ENCODE data around the gene CMC2.

The CMC2 gene

DNA sequence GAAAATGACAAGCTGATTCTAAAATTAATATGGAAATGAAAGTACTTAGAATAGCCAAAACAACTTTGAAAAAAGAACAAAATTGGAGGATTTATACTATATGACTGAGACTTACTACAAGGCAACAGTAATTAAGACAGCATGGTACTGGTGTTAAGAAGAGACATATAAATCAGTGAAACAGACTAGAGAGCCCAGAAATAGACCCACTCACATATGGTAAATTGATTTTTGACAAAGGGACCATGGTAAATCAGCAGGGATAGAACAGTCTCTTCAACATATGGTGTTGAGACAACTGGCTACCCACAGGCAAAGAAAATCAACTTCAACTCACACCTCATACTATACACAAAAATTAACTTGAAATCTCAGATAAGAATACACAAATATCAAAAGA, 12.9 kb downstream of the CMC2 start:
- no peak for ATAC-seq (ENCODE audit: low read depth)
- Mint-ChIP-seq H3K4me3 (no peak overlapping the region), H3K9me3 (no peaks in the 10 kb centered on the region), H3K36me3 (peaks cover 13% of the 10 kb centered on the region), H3K4me1 (peaks cover 11% of the 10 kb centered on the region), H3K27me3 (no peaks in the 10 kb centered on the region), H3K27ac (no peak overlapping the region)
- no peak for DNase-seq (ENCODE audit: low spot score in 2 of 2)

DNA sequence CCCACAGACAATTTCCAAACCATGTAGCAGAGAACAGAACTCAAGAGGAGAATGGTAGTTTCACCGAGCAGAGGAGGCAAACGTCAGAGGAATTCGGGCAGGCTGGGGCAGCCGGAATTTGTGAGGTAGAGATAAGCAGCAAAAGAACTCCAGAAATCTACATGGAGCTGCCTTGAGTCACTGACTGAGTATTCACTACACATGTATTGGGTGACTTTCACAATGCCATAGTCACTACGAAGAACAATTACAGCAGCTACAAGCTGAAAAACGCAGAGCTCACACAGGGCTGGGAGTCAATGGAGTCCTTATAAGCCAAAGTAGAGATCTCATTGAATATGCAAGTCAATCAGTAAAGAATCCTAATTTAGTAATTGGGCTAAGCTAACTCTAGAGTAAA, 13.4 kb downstream of the CMC2 start:
- H3K4me3 Mint-ChIP-seq: no peak overlapping the region
- no peak for ATAC-seq (ENCODE audit: low read depth)
- no peak for DNase-seq (ENCODE audit: low spot score in 2 of 2)
- no peaks in the 10 kb centered on the region for H3K9me3 Mint-ChIP-seq
- H3K27ac Mint-ChIP-seq: no peak overlapping the region
- peaks cover 13% of the 10 kb centered on the region for H3K36me3 Mint-ChIP-seq
- H3K4me1 Mint-ChIP-seq: peaks cover 9% of the 10 kb centered on the region
- no peaks in the 10 kb centered on the region for H3K27me3 Mint-ChIP-seq

DNA sequence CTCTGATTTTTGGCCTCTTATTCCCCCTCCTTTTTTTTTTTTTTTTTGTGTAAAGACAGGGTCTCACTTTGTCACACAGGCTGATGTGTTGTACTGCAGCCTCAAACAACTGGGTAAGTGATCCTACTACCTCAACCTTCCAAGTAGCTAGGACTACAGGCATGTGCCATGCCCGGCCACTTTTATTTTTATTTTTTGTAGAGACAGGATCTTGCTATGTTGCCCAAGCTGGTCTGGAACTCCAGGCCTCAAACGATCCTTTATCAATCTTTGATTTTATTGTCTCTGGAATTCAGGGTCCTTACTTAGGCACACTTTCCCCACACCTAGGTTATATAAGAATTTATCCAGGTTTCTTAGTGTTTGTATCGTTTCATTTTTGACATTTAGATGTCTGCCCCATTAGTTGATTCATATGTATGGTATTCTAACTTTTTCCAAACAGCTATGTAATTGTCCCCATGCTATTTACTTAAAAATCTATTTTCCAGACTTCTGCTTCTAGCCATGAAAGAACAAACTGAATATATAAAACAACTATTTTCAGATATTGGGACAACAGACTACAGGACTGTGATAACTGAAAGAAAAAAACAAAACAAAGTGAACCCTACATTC, 13.9 kb downstream of the CMC2 start:
- no peaks in the 10 kb centered on the region for H3K27me3 Mint-ChIP-seq
- H3K27ac Mint-ChIP-seq: no peak overlapping the region
- peaks cover 9% of the 10 kb centered on the region for H3K4me1 Mint-ChIP-seq
- no peaks in the 10 kb centered on the region for H3K9me3 Mint-ChIP-seq
- DNase-seq (ENCODE audit: low spot score in 2 of 2): no peak
- peaks cover 13% of the 10 kb centered on the region for H3K36me3 Mint-ChIP-seq
- no peak for ATAC-seq (ENCODE audit: low read depth)
- H3K4me3 Mint-ChIP-seq: no peak overlapping the region

DNA sequence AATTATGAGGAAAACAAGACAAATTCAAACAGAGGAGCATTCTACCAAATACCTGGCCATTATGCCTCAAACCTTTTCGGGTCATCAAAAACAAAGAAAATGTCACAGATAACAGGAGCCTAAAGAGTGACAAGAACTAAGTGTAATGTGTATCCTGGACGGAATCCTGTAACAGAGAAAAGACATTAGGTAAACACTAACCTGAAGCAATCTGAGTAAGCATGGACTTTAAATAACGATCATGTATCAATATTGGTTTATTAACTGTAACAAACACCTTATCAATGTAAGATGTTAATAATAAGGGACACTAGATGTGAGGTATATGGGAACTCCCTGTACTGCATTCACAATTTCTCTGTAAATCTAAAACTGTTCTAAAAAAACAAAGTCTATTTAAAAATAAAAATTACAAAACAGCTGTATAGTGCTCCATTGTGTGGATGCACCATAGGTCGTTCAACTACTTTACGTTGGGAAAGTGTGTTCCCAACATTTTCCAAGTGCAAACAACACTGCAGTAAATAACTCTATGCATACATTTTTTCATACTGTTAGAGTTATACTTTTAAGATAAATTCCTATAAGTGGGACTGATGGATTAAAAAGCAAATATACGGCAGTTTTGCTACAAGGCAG, 14.8 kb downstream of the CMC2 start:
- DNase-seq (ENCODE audit: low spot score in 2 of 2) (no peak), ATAC-seq (ENCODE audit: low read depth) (no peak)
- Mint-ChIP-seq H3K27ac (no peak overlapping the region), H3K27me3 (no peaks in the 10 kb centered on the region), H3K36me3 (peaks cover 15% of the 10 kb centered on the region), H3K9me3 (no peaks in the 10 kb centered on the region), H3K4me1 (peaks cover 4% of the 10 kb centered on the region), H3K4me3 (no peak overlapping the region)

DNA sequence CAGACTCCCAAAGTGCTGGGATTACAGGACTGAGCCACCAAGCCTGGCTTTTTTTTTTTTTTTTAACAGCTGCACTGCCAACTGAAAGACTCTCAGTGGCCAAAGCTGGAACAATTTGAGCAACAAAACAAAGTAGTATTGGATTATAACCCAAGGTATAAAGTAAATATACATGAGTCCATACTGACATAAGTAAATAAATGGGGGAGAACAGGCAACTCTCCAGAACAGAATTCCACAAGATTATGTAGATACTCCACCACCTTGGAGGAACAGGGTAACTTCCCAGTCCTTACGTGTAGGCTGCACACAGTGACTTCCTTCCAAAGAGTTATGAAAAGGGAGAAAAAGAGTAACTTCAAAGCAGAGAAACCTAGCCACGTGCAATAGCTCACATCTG, 15.7 kb downstream of the CMC2 start:
- Mint-ChIP-seq H3K4me1 (peaks cover 2% of the 10 kb centered on the region), H3K36me3 (peaks cover 19% of the 10 kb centered on the region), H3K9me3 (no peaks in the 10 kb centered on the region), H3K27ac (no peak overlapping the region), H3K4me3 (no peak overlapping the region), H3K27me3 (no peaks in the 10 kb centered on the region)
- ATAC-seq (ENCODE audit: low read depth) (no peak), DNase-seq (ENCODE audit: low spot score in 2 of 2) (no peak)

DNA sequence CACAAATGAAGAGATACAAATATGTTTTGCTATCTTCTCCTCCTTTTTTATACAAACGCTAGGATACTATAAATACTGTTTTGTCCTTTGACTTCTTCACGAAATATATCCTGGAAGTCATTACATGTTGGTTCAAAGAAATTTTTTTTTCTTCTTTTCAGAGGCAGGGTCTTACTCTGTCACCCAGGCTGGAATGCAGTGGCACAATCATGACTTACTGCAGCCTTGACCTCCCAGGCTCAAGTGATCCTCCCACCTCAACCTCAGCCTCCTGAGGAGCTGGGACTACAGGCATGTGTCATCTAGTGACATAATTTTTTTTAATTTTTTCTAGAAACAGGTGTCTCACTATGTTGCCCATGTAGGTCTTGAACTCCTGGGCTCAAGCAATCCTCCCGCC, 16.1 kb downstream of the CMC2 start:
- Mint-ChIP-seq H3K4me3 (no peak overlapping the region), H3K27ac (no peak overlapping the region), H3K9me3 (no peaks in the 10 kb centered on the region), H3K27me3 (no peaks in the 10 kb centered on the region), H3K4me1 (peaks cover 4% of the 10 kb centered on the region), H3K36me3 (peaks cover 19% of the 10 kb centered on the region)
- ATAC-seq (ENCODE audit: low read depth) (no peak), DNase-seq (ENCODE audit: low spot score in 2 of 2) (no peak)

DNA sequence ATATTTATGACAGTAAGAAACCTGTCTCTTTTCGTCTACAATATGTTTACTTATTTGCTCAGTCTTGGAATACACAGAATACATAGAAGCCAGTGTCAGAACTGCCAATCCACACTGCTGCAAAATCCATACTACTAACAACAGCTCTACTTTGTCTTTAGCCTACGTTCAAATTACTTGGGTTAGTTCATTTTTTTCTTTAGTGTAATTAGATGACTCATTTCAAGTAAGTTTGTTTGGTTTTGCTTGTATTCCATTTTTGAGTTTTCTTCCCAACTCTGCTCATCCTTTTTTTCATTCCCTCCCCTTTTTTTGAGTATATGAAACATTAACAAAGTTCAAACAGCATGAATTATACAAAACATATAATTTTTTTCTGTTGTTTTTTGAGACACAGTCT, 16.9 kb downstream of the CMC2 start:
- Mint-ChIP-seq H3K9me3 (no peaks in the 10 kb centered on the region), H3K27ac (no peak overlapping the region)
- no peak for ATAC-seq (ENCODE audit: low read depth)

DNA sequence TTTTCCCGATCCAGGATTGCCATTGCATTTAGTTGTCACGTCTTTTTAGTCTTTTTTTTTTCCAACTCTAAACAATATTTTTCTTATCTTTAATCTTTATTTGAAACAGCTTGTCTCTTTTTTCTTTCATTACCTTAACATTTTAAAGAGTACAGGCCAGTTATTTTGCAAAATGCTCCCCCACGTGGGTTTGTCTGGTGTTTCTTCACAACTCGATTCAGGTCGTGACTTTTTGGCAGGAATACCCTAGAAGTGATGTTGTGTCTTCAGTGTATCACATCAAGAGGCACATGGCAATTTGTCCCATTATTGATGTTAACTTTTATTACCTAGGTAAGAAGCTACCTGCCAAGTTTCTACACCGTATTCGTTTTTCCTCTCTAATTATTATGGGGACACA, 17.9 kb downstream of the CMC2 start:
- Mint-ChIP-seq H3K9me3 (no peaks in the 10 kb centered on the region), H3K27ac (no peak overlapping the region), H3K36me3 (peaks cover 18% of the 10 kb centered on the region), H3K4me1 (peaks cover 6% of the 10 kb centered on the region), H3K4me3 (no peak overlapping the region), H3K27me3 (no peaks in the 10 kb centered on the region)
- no peak for ATAC-seq (ENCODE audit: low read depth)
- no peak for DNase-seq (ENCODE audit: low spot score in 2 of 2)

More for the DNA sequence above, 16.9 kb downstream of the CMC2 start:
- H3K4me3 Mint-ChIP-seq: no peak overlapping the region
- DNase-seq (ENCODE audit: low spot score in 2 of 2): no peak
- H3K27me3 Mint-ChIP-seq: no peaks in the 10 kb centered on the region
- H3K36me3 Mint-ChIP-seq: peaks cover 19% of the 10 kb centered on the region
- H3K4me1 Mint-ChIP-seq: peaks cover 6% of the 10 kb centered on the region

DNA sequence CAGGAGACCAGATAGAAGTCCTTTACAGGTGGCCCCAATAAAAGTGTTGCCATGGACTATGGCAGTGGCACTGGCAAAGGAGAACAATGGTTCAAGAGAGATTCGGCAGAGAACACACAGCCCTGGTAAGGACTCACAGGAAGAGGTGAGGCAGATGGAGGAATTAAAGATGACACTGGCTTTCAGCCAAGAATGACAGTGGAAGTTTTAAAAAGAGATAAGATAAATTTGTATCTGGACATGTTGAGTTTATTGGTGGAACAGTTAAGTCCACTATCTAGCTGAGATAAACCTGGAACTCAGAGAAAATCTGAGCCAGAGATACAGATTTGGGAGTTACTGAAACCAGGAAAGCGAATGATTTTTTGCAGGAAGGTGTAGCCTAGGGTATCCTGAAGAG, 20.1 kb downstream of the CMC2 start:
- H3K27me3 Mint-ChIP-seq: no peaks in the 10 kb centered on the region
- peaks cover 14% of the 10 kb centered on the region for H3K36me3 Mint-ChIP-seq
- no peaks in the 10 kb centered on the region for H3K9me3 Mint-ChIP-seq
- H3K4me1 Mint-ChIP-seq: peaks cover 6% of the 10 kb centered on the region
- no peak overlapping the region for H3K4me3 Mint-ChIP-seq
- DNase-seq (ENCODE audit: low spot score in 2 of 2) (no peak), ATAC-seq (ENCODE audit: low read depth) (no peak)
- H3K27ac Mint-ChIP-seq: no peak overlapping the region

DNA sequence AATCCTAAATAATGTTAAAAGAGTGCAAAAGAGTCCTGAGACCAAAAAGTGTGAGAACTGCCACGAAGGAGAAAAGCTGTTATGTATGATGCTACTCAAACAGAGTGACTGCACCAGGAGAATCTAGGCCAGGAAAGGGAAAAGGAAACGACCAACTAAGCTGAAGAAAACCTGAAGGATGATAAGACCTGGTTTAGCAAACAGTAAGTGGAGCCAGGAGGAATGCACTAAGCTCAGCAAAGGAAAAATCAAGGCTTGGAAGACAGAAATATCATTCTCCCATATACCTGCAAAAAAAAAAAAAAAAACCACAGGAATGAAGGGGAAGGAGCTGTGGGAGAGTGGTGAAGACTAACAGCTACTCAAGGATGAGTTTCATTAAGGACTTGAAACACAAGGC, 21.1 kb downstream of the CMC2 start:
- Mint-ChIP-seq H3K4me1 (peaks cover 6% of the 10 kb centered on the region), H3K36me3 (peaks cover 14% of the 10 kb centered on the region), H3K27ac (no peak overlapping the region), H3K27me3 (no peaks in the 10 kb centered on the region), H3K4me3 (no peak overlapping the region), H3K9me3 (no peaks in the 10 kb centered on the region)
- no peak for ATAC-seq (ENCODE audit: low read depth)
- no peak for DNase-seq (ENCODE audit: low spot score in 2 of 2)

DNA sequence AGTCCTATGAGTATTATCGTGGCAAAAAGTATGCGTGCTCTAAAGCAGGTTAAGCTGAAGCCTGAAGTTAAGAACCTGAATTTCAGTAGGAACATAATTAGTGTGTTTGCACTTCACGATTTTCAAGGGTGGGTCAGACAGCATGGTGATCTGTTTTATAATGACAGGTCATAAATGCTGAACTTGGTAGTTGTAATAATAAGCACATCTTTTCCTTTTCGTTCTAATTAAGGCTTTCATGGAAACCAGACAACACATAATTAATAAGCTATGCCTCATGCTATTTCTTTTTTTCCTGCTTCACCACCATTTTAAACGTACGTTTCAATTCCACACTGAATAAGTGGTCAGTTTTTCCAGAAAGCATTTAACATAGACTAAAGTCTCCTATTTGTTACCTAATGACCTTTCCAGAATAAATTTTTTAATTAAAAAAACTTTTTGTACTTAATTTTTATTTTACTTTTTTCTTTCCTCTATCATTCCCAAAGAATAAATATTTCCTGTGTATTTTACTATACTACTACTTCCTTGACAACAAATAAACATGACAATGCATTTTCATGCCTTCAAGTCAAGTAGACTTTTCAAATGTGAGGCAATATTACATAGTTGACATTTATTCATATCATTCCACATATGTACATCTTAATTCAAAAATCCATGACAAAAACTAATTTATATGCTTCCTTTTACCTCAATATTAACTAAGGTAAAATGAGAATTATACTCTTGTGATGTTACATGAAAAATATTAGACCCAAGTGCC, 22.4 kb downstream of the CMC2 start:
- Mint-ChIP-seq H3K27ac (no peak overlapping the region), H3K36me3 (peaks cover 8% of the 10 kb centered on the region), H3K4me1 (peaks cover 6% of the 10 kb centered on the region), H3K27me3 (no peaks in the 10 kb centered on the region), H3K4me3 (no peak overlapping the region), H3K9me3 (no peaks in the 10 kb centered on the region)
- DNase-seq (ENCODE audit: low spot score in 2 of 2) (no peak), ATAC-seq (ENCODE audit: low read depth) (no peak)

DNA sequence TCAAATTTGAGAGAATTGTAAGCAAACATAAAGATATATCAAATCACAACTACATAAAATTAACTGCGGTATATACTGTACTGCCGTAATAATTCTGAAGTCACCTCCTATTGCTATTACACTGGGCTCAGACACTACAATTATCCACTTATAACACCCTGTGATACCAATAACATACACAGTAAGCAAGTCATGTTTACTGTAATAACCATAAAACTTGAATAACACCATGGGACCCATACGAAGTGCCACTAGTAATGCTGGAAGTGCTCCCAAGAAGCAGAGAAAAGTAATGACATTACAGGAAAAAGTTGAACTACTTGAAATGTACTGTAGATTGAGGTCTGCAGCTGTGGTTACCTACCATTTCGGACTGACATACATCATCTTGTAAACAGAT, 24.0 kb downstream of the CMC2 start:
- H3K27ac Mint-ChIP-seq: no peak overlapping the region
- no peaks in the 10 kb centered on the region for H3K9me3 Mint-ChIP-seq
- H3K4me3 Mint-ChIP-seq: no peak overlapping the region
- no peaks in the 10 kb centered on the region for H3K27me3 Mint-ChIP-seq
- peaks cover 15% of the 10 kb centered on the region for H3K36me3 Mint-ChIP-seq
- ATAC-seq (ENCODE audit: low read depth): no peak
- H3K4me1 Mint-ChIP-seq: peaks cover 6% of the 10 kb centered on the region
- no peak for DNase-seq (ENCODE audit: low spot score in 2 of 2)

DNA sequence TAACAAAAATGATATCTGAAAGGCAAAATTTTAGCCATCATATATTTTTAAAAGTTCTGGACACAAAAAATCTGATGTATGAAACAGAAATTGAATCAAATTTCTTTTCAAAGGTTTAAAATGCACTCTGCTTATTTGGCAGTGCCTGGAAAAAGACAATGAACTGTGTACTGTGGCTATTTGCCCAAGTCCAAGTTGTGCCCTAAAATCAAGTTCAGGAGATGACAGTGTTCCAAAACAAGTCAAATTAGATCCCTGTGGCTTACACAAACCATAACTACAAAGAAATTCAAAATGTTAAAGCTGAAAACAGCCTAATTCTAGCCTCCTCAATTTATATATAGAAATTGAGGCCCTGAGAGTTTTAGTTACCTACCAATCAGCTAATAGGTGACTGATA, 25.6 kb downstream of the CMC2 start:
- Mint-ChIP-seq H3K27ac (no peak overlapping the region), H3K9me3 (no peaks in the 10 kb centered on the region), H3K36me3 (peaks cover 14% of the 10 kb centered on the region), H3K4me3 (no peak overlapping the region), H3K27me3 (no peaks in the 10 kb centered on the region), H3K4me1 (peaks cover 4% of the 10 kb centered on the region)
- ATAC-seq (ENCODE audit: low read depth) (no peak), DNase-seq (ENCODE audit: low spot score in 2 of 2) (no peak)

DNA sequence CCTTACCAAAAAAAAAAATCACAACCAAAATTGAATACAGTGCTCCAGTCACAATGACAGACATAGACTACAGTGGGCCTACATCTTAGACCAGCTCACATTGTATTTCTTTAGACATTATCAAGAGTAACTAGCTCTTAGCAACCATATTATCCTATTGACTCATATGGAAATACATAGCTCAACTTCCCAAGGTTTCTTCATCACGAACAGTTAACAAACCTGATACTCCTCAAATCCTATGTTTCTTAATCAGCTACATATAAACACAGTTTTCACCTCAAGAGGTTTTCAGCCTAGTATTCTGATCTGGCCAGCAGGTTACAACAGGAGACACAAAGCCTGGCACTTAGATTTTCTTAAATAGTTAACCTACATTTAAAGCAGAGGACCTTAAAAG, 29.7 kb downstream of the CMC2 start:
- Mint-ChIP-seq H3K27me3 (no peaks in the 10 kb centered on the region), H3K27ac (no peak overlapping the region), H3K4me3 (no peak overlapping the region), H3K9me3 (no peaks in the 10 kb centered on the region), H3K36me3 (peaks cover 27% of the 10 kb centered on the region), H3K4me1 (no peaks in the 10 kb centered on the region)
- ATAC-seq (ENCODE audit: low read depth) (no peak), DNase-seq (ENCODE audit: low spot score in 2 of 2) (no peak)

All from memory B cell (primary cell).